ENCODE measurements around the gene C1QTNF5.
"Not testable (repeated sequence)": the region's sequence is repeated elsewhere in the genome, so short reads cannot be mapped to it uniquely, and the experiment has no call there.

The C1QTNF5 gene

DNA sequence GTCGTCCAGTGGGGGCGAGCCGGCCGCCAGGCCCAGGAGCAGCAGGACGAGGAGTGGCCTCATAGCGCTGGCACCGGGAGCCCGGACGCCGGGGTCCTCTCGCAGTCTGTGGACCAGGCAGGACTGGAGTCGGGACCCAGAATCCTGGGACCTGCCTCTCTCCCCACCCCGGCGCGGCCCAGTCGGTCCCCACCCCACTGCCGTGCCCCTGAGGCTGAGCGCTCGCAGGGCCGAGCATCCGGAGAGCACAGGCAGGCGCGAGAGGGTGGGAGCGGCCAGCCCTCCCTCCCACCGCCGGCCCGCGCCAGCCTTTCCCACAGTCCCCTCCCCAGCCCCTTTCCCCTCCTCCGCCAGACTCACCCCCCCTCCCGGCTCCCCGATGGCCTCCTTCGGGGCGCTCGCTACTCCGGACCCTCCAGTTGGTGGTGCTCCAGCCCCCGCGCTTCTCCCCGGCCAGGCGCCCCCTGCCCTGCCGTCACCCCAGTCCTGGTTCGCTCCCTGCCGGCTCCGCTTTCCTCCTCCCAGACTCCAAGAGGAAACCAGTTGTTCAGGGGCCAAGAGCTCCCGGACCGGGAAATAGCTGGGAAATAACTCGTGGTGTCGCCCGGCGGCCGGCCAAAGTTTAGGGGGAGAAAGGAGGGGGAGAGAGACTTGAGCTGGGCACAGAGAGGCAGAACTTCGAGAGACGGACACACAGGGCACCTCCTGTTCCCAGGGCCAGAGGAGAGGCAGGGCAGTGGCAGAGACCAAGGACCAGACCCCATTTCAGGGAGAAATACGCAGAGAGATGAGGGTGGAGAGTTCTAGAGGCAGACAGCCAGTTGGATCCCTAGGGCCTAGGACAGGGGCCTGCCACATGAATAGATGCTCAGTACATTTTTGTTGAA is at the start of gene C1QTNF5:
Gene C1QTNF5, minus strand, starts transcription at position 549 of the 887 bp plus-strand sequence. Its CDS starts 486 bp downstream, at position 63.
- no peak for DNase-seq (ENCODE audit: low read depth)

GRCh38 chr11:119389611-119390254 is 49.0 kb upstream of the C1QTNF5 start:
- no peak for DNase-seq (ENCODE audit: low read depth)

- DNase-seq (ENCODE audit: low read depth) = no peak
These were observed 47.4 kb upstream of the C1QTNF5 start for GRCh38 chr11:119388103-119388502.

GRCh38 chr11:119384332-119384731 is 43.6 kb upstream of the C1QTNF5 start:
- DNase-seq (ENCODE audit: low read depth) = no peak

GRCh38 chr11:119382513-119382912 is 41.8 kb upstream of the C1QTNF5 start:
- DNase-seq (ENCODE audit: low read depth) = not testable (repeated sequence)

- no peak for DNase-seq (ENCODE audit: low read depth)
These were observed 41.4 kb upstream of the C1QTNF5 start for GRCh38 chr11:119382101-119382500.

DNA sequence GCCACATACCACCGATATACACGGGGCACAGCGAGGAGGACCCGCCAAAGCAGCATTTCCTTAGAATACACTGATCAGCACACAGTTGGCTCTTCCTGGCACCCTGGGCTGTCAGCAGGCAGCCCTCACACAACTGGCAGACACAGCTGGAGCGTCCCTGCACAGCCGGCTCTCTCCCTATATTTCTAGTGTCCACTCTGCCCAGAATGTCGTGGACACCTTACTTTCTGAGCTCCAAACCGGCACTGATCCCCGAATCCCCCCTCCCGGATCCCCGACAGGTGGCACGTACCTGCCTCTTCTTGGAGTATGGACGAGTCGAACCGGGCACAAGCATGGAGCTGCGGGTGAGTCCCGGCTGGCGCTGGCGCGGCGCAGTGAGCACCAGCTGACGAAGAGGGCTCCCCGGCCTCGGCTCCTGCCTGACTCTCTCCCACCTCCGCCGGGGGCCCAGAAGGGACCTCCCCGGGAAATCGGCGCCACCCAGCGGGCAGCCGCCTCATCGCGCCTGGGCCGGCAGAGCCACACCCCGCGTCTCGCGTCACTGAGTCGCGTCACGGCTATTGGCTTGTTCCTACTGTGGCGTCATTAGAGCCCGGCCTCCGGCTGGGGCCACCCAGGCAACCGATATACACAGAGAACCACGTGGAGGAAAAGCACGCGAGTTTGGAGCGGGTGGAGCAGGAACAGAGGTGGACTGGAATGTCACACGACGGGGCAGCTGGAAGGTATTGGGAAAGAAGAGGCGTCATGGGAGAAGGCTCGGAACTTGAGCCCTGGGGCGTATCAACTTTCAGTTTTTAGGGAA is 40.7 kb upstream of the C1QTNF5 start, which contains the start of gene USP2:
Gene USP2, minus strand, starts transcription at position 510 of the 808 bp plus-strand sequence. CDS start 8,210 bp downstream, outside the sequence.
- DNase-seq (ENCODE audit: low read depth) = peak; percentile 94

DNA sequence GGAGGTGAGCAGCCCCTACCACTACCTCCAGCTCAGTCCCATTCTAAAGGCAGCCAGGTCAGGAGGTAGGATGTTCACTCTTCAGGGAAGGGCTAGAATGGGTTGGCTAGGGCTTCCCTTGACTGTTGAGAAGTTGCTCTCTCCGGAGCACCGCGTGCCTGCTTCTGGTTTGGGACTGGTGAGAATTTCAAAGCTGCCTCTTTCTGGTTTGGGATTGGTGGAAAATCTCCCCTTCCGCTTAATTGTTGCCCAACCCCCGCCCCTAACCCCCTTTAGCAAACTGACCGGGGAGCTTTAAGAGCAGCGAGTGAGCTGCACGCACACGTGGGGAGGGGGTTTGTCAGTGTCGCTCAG is 40.1 kb upstream of the C1QTNF5 start:
- DNase-seq (ENCODE audit: low read depth) = no peak

DNA sequence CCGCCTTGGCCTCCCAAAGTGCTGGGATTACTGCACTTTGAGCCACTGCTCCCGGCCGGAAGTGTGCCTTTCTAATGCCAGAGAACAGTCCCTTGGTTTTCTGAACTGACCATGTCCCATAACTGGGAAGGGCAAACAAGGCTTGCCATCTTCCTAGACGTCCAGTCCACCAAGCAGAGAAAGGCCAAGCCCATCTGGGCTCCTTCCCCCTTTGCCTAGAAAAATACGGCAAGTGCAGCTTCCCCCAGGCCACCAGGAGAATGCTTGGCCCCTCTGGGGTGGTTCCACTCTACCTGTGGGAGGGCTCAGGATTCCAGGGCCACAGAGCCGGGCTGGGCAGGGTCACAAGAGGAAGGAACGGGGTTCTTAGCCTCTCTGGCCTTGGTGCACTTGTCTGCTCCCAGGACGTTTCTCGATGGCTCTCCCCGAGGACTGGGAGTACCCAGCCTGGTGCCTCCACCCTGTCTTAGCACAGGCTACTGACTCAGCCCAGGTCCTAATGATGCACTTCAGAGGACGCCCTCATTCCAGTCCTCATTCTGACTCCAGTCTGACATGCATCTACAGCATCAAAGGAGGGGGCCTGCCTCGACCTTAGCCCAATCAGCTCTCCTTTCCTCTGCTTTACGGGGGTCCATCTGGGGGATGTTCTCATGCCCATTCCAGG is 39.6 kb upstream of the C1QTNF5 start:
- no peak for DNase-seq (ENCODE audit: low read depth)

DNA sequence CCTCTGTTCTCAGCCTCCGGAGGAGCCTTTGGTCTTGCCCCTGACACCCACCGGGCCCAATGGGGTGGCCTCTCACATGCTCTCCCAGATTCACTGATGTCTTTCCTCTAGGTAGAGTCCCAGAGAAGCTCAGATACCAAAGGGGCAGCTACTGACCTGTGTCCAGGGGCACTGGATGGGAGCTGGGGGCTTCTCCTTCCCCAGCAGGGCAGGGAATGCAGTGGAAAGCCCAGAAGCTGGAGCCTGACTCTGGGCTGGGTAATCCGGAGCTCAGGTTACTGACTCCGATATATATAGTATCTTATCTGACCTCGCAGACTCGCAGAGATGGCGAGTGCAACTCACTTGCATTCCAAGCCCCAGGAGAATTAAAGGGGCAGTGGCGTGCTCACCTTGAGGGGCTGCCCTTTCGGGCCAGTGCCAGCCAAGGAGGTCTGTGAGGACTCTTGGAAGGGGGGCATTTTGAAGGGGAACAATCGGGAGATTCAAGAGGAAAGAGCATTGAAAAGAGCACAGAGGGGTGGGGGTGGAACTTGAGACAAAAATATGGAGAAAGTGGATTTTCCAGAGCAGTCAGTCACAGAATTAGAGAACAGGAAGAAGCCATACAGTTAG is 38.3 kb upstream of the C1QTNF5 start:
- no peak for DNase-seq (ENCODE audit: low read depth)

DNA sequence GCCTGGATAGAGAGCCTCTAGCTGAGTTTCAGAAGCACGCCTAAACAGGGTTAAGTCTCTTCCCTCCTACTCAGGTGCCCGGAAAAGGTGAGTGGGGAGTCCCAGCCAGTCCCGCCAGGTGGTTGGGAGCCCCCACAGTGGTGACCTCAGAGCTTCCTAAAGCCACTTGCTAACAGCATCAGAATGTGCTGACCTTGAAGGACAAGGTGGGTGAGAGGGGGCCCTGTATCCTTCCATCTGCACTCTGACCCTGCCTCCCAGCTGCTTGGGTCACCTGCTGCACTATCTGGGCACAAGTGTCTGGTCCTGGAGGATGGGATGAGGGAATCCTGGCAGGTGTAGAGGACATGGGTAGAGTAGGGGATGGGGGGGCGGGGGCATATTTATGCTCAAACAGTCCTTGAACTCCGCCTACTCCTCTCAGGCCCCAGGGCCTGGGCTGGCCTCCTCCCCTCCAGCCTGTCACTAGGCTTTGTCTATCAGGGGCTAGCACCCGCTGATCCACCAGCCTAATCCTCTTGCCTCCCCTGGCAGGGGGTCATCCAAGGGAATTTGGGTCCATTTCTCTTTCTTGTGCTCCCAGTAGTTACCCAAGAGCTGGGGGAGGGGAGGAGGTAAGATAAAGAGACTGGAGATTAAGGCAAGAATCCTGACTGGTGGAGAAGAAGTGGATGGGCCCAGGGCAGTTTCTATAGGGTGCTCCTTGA is 37.4 kb upstream of the C1QTNF5 start:
- no peak for DNase-seq (ENCODE audit: low read depth)

GRCh38 chr11:119377112-119377901 is 36.6 kb upstream of the C1QTNF5 start:
- no peak for DNase-seq (ENCODE audit: low read depth)

- no peak for DNase-seq (ENCODE audit: low read depth)
These were observed 35.6 kb upstream of the C1QTNF5 start for GRCh38 chr11:119376197-119376847.

DNA sequence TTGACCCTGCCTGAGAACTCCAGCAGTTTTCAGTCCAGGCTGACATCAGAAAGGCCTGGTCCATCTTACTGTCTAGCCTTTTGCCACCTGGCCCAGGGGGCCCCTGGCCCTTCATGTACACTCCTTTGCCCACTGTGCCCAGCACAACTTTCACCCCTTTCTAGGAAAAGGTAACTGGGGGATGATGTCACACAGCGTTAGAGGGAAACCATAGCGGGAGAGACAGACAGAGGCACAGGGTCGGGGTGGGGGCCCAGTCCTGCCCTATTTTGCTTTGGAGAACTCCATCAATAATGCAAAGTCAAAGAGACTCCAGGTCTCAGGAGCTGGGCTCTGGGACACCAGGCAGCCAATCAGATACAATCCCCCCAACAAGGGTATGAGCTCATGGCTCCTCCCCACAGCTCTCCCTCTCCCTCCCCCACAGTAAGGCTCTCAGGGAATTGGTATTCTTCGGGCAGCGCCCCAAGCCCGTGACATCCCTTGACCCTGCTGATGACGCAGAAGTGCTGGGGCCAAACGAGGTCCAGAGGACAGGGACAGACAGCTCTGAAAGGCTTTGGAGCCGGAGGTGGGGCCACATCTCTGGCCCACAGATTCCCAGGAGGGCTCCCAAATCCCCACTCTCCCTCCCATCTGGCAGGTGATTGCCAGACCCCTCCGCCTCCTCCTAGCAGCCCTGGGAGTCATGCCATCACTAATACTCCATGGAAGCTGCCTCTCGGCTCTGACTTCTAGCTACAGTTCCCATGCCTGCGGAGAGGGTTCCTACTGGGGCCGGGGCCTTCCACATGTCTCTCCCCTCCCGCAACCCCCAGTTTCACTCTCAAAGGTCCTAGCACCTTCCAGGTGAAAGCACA is 34.9 kb upstream of the C1QTNF5 start:
- DNase-seq (ENCODE audit: low read depth) = peak; percentile 66

GRCh38 chr11:119374632-119375336 is 34.1 kb upstream of the C1QTNF5 start:
- no peak for DNase-seq (ENCODE audit: low read depth)

DNA sequence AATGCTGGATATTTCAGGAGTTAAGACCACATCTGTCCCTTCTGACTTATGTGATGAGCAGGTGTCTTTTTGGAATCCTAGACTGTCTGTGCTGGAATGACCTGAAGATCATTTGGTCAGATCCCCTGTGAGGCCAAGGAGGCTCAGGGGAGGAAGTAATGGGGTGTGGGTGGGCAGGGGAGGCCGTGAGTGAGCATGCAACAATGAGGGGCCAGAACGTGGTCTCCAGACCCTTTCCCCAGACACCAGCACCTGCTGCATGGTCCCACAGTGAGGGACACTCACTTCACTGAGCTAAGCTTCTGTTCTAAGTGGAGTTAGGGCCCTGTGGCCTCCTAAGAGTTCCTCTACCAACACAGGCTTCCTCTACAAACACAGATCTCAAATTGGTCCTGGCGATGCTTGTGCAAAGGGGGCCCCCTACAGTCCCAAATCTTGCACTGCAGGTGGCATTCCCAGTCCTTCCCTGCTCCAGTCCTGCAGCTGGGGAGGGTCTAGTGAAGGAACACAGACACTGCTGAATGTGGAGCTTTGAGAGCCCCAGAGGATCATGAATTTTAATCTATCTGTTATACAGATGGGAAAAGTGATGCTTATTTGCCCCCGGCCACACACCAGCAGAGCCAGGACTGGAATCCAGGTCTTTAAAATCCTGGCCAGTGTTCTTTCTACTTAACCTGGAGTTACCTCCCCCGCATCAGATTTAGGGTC is 33.4 kb upstream of the C1QTNF5 start:
- peak; percentile 65 for DNase-seq (ENCODE audit: low read depth)

Data from iris pigment epithelial cell (primary cell).